HEK293 (cell line): Measurements from ENCODE around the gene NOXRED1.

ENCODE experiments used
- CTCF ChIA-PET: fragments of 350-600 bp; formaldehyde crosslinking; extraction: SDS; loops from one replicate; lab custom pipeline; 2021; ENCODE audit warnings: antibody characterized with exemption; lab: Yijun Ruan, JAX
- POLR2A ChIA-PET: fragments of 300-600 bp; formaldehyde crosslinking; extraction: SDS; loops from one replicate; lab custom pipeline; 2020; ENCODE audit warnings: antibody characterized with exemption, inconsistent platforms; lab: Yijun Ruan, JAX
- H3K27ac ChIP-seq: fragments of 200-500 bp; sonication (Bioruptor generic); 2 replicates; pipeline ENCODE4 v1.5.1; 2014; ENCODE audit warnings: low read depth, low read length, control low read depth, inconsistent platforms; ENCODE audit errors: extremely low read depth
- H3K36me3 ChIP-seq, 2 experiments: fragments of 200-500 bp in 1 of 2; sonication (Bioruptor generic) in 1 of 2; 1 replicate in 1 of 2; 2 replicates in 1 of 2; pipeline ENCODE4 v1.5.1; 2014 to 2017; ENCODE audit warnings: inconsistent platforms in 2 of 2, low read length in 2 of 2; ENCODE audit not compliant: control insufficient read depth in 2 of 2, insufficient read depth in 1 of 2
- H3K4me1 ChIP-seq: fragments of 200-500 bp; sonication (Bioruptor generic); 2 replicates; pipeline ENCODE4 v1.5.1; 2014; ENCODE audit warnings: mild to moderate bottlenecking, low read length, inconsistent platforms; ENCODE audit not compliant: control insufficient read depth, insufficient read depth
- H3K4me3 ChIP-seq: 2 replicates; pipeline ENCODE4 v1.5.1; 2011; ENCODE audit warnings: low read depth, mild to moderate bottlenecking, control low read depth, low read length, moderate library complexity
- H3K9me3 ChIP-seq: fragments of 200-500 bp; sonication (Bioruptor generic); 2 replicates; pipeline ENCODE4 v1.5.1; 2014; ENCODE audit warnings: low read depth, low read length, inconsistent platforms; ENCODE audit not compliant: control insufficient read depth, insufficient read depth
- KLF7 ChIP-seq: fragments of 450-650 bp; formaldehyde crosslinking; IDR thresholded peaks from 2 replicates; pipeline ENCODE4 v1.5.1; 2016; ENCODE audit warnings: missing biosample characterization, missing genetic modification characterization, borderline replicate concordance
- KLF8 ChIP-seq: fragments of 450-650 bp; formaldehyde crosslinking; IDR thresholded peaks from 2 replicates; pipeline ENCODE4 v1.5.1; 2016; ENCODE audit warnings: missing biosample characterization, missing genetic modification characterization
- SCRT2 ChIP-seq: fragments of 450-650 bp; formaldehyde crosslinking; IDR thresholded peaks from 2 replicates; pipeline ENCODE4 v1.5.1; 2016; ENCODE audit warnings: missing biosample characterization, missing genetic modification characterization
- SETDB1 ChIP-seq: IDR thresholded peaks from one replicate; pipeline ENCODE4 v1.6.1; 2017; ENCODE audit warnings: mild to moderate bottlenecking, low read length, moderate library complexity, mixed read lengths; ENCODE audit not compliant: insufficient read length
- TRIM28 ChIP-seq: IDR thresholded peaks from 2 replicates; pipeline ENCODE4 v1.6.1; 2011; ENCODE audit warnings: low read length, control low read depth, borderline replicate concordance
- ZBTB1 ChIP-seq: fragments of 450-650 bp; formaldehyde crosslinking; IDR thresholded peaks from 2 replicates; pipeline ENCODE4 v1.5.1; 2016; ENCODE audit warnings: missing biosample characterization, missing genetic modification characterization
- ZBTB17 ChIP-seq: fragments of 450-650 bp; formaldehyde crosslinking; IDR thresholded peaks from 2 replicates; pipeline ENCODE4 v1.5.1; 2016; ENCODE audit warnings: missing biosample characterization, missing genetic modification characterization
- ZBTB8A ChIP-seq: fragments of 450-650 bp; formaldehyde crosslinking; IDR thresholded peaks from 2 replicates; pipeline ENCODE4 v1.5.1; 2016; ENCODE audit warnings: missing biosample characterization, missing genetic modification characterization
- ZNF10 ChIP-seq: fragments of 450-650 bp; formaldehyde crosslinking; IDR thresholded peaks from 2 replicates; pipeline ENCODE4 v1.5.1; 2017; ENCODE audit warnings: missing biosample characterization, missing genetic modification characterization
- ZNF174 ChIP-seq: fragments of 450-650 bp; formaldehyde crosslinking; IDR thresholded peaks from 2 replicates; pipeline ENCODE4 v1.5.0; 2017; ENCODE audit warnings: missing biosample characterization, mild to moderate bottlenecking, missing genetic modification characterization
- ZNF175 ChIP-seq: fragments of 450-650 bp; formaldehyde crosslinking; IDR thresholded peaks from 2 replicates; pipeline ENCODE4 v1.5.1; 2016; ENCODE audit warnings: missing biosample characterization, missing genetic modification characterization
- ZNF23 ChIP-seq: fragments of 450-650 bp; formaldehyde crosslinking; IDR thresholded peaks from 2 replicates; pipeline ENCODE4 v1.5.1; 2016; ENCODE audit warnings: missing biosample characterization, missing genetic modification characterization, borderline replicate concordance
- ZNF24 ChIP-seq: fragments of 450-650 bp; formaldehyde crosslinking; IDR thresholded peaks from 2 replicates; pipeline ENCODE4 v1.5.1; 2016; ENCODE audit warnings: missing biosample characterization, missing genetic modification characterization
- ZNF274 ChIP-seq, 2 experiments: fragments of 200-500 bp in 1 of 2; fragments of 450-650 bp in 1 of 2; sonication (Bioruptor generic) in 1 of 2; formaldehyde crosslinking in 1 of 2; IDR thresholded peaks; 2 replicates each; pipeline versions ENCODE4 v1.5.1 to v1.6.1; 2014 to 2016; ENCODE audit warnings: borderline replicate concordance in 1 of 2, inconsistent platforms in 1 of 2, low read length in 1 of 2, missing biosample characterization in 1 of 2, missing genetic modification characterization in 1 of 2
- ZNF280C ChIP-seq: fragments of 450-650 bp; formaldehyde crosslinking; IDR thresholded peaks from 2 replicates; pipeline ENCODE4 v1.5.1; 2016; ENCODE audit warnings: missing biosample characterization, missing genetic modification characterization
- ZNF341 ChIP-seq: fragments of 450-650 bp; formaldehyde crosslinking; IDR thresholded peaks from 2 replicates; pipeline ENCODE4; 2016; ENCODE audit warnings: low read depth, missing biosample characterization, missing genetic modification characterization
- ZNF394 ChIP-seq: fragments of 450-650 bp; formaldehyde crosslinking; IDR thresholded peaks from 2 replicates; pipeline ENCODE4 v1.5.1; 2016; ENCODE audit warnings: missing biosample characterization, missing genetic modification characterization, mild to moderate bottlenecking, moderate library complexity, borderline replicate concordance
- ZNF529 ChIP-seq: fragments of 450-650 bp; formaldehyde crosslinking; IDR thresholded peaks from 2 replicates; pipeline ENCODE4 v1.5.1; 2017; ENCODE audit warnings: missing genetic modification characterization, missing biosample characterization; ENCODE audit not compliant: insufficient replicate concordance
- ZNF558 ChIP-seq: fragments of 450-650 bp; formaldehyde crosslinking; IDR thresholded peaks from 2 replicates; pipeline ENCODE4 v1.5.1; 2016; ENCODE audit warnings: missing biosample characterization, missing genetic modification characterization
- ZNF580 ChIP-seq: fragments of 450-650 bp; formaldehyde crosslinking; IDR thresholded peaks from 2 replicates; pipeline ENCODE4 v1.5.1; 2016; ENCODE audit warnings: missing biosample characterization, missing genetic modification characterization
- ZNF600 ChIP-seq: fragments of 450-650 bp; formaldehyde crosslinking; IDR thresholded peaks from 2 replicates; pipeline ENCODE4 v1.5.1; 2016; ENCODE audit warnings: missing biosample characterization, missing genetic modification characterization
- ZNF707 ChIP-seq: fragments of 450-650 bp; formaldehyde crosslinking; IDR thresholded peaks from 2 replicates; pipeline ENCODE4 v1.5.1; 2016; ENCODE audit warnings: missing biosample characterization, missing genetic modification characterization
- ZNF777 ChIP-seq: fragments of 450-650 bp; formaldehyde crosslinking; IDR thresholded peaks from 2 replicates; pipeline ENCODE4 v1.5.1; 2017; ENCODE audit warnings: missing biosample characterization, missing genetic modification characterization, borderline replicate concordance
- ZNF843 ChIP-seq: fragments of 450-650 bp; formaldehyde crosslinking; IDR thresholded peaks from 2 replicates; pipeline ENCODE4 v1.5.1; 2016; ENCODE audit warnings: missing biosample characterization, missing genetic modification characterization
- ZSCAN30 ChIP-seq: fragments of 450-650 bp; IDR thresholded peaks from 2 replicates; pipeline ENCODE4 v1.5.1; 2018; ENCODE audit warnings: missing biosample characterization, mild to moderate bottlenecking, missing genetic modification characterization, moderate library complexity

NOXRED1 gene

GRCh38 chr14:77364146-77364545 lies 59.2 kb downstream of the NOXRED1 start:
- no peaks in the 10 kb centered on the region; the same call in 1 of the 2 replicates for H3K9me3 ChIP-seq
- POLR2A ChIA-PET = interaction anchor here (0.9 to 1.3 kb wide), 2 partner anchors 13 to 43 kb away, joined by 3 to 4 read pairs; partner anchors contain the start of genes GSTZ1, POMT2, SAMD15 and TMED8
- no peaks in the 10 kb centered on the region; a peak in 1 of 3 replicates for H3K36me3 ChIP-seq
- no peak overlapping the region for H3K4me3 ChIP-seq
- H3K4me1 ChIP-seq = no peaks in the 10 kb centered on the region
- TF ChIP-seq ZNF529 (tag by site-specific recombination) (no peak), ZBTB17 (no peak)
- no peak overlapping the region for H3K27ac ChIP-seq
- CTCF ChIA-PET = no interaction called here

- H3K4me1 ChIP-seq = no peaks in the 10 kb centered on the region
- no peak overlapping the region for H3K27ac ChIP-seq
These were observed 63.7 kb downstream of the NOXRED1 start for GRCh38 chr14:77359626-77360025.

GRCh38 chr14:77356899-77357298 lies 66.4 kb downstream of the NOXRED1 start:
- Histone ChIP-seq H3K4me3 (no peak overlapping the region), H3K4me1 (no peaks in the 10 kb centered on the region), H3K36me3 (no peaks in the 10 kb centered on the region), H3K27ac (no peak overlapping the region), H3K9me3 (no peaks in the 10 kb centered on the region)
- TF ChIP-seq KLF8 = no peak
- ChIA-PET POLR2A (no interaction called here), CTCF (interaction anchor here (0.5 kb wide), 1 partner anchor 230 kb away, joined by 3 read pairs; no protein-coding TSS in a partner anchor)

More at GRCh38 chr14:77359626-77360025, 63.7 kb downstream of the NOXRED1 start:
- ChIA-PET POLR2A (interaction anchor here (1.6 kb wide), 1 partner anchor 17 kb away, joined by 3 read pairs; the partner anchor contains the start of genes SAMD15 and TMED8), CTCF (interaction anchor here (1.1 kb wide), 1 partner anchor 11 kb away, joined by 4 read pairs; no protein-coding TSS in a partner anchor)
- no peaks in the 10 kb centered on the region for H3K9me3 ChIP-seq
- H3K36me3 ChIP-seq = no peaks in the 10 kb centered on the region; a peak in 1 of 3 replicates
- TF ChIP-seq TRIM28 (no peak), ZNF580 (tag by site-specific recombination) (no peak), ZNF175 (tag by site-specific recombination) (no peak), ZNF394 (tag by site-specific recombination) (peak; percentile 30; the same call in 1 of the 2 replicates)
- H3K4me3 ChIP-seq = no peak overlapping the region

- Histone ChIP-seq H3K4me1 (no peaks in the 10 kb centered on the region), H3K9me3 (no peaks in the 10 kb centered on the region), H3K4me3 (no peak overlapping the region), H3K27ac (no peak overlapping the region), H3K36me3 (no peaks in the 10 kb centered on the region; a peak in 1 of 3 replicates)
- no peak for TF ChIP-seq ZNF777 (tag by site-specific recombination)
- no peak for TF ChIP-seq SCRT2 (tag by site-specific recombination)
- no peak for TF ChIP-seq ZNF174 (tag by site-specific recombination)
- TF ChIP-seq ZNF341 (tag by site-specific recombination) = no peak
- TF ChIP-seq ZNF23 (tag by site-specific recombination) = no peak
- no peak for TF ChIP-seq ZBTB8A (tag by site-specific recombination)
- TF ChIP-seq SETDB1 = no peak
- TF ChIP-seq ZNF274 (IDR thresholded peaks at IDR 0.05; ENCODE audit: low read length) = no peak
- TF ChIP-seq ZNF274 (tag by site-specific recombination; IDR thresholded peaks at IDR 0.05; ENCODE audit: borderline replicate concordance) = no peak
- TF ChIP-seq ZNF707 (tag by site-specific recombination) = no peak
- no peak for TF ChIP-seq ZNF843 (tag by site-specific recombination)
- no peak for TF ChIP-seq ZNF10 (tag by site-specific recombination)
- TF ChIP-seq ZNF280C = no peak
- no peak for TF ChIP-seq ZNF24 (tag by site-specific recombination)
- no peak for TF ChIP-seq ZBTB17
- no peak for TF ChIP-seq KLF7 (tag by site-specific recombination)
- TF ChIP-seq ZSCAN30 = no peak
- no peak for TF ChIP-seq ZNF600 (tag by site-specific recombination)
- TF ChIP-seq ZBTB1 (tag by site-specific recombination) = no peak
- no peak for TF ChIP-seq ZNF558 (tag by site-specific recombination)
- ChIA-PET CTCF (interaction anchor here (0.7 kb wide), 1 partner anchor 14 kb away, joined by 3 read pairs; no protein-coding TSS in a partner anchor), POLR2A (no interaction called here)
These were observed 67.5 kb downstream of the NOXRED1 start for GRCh38 chr14:77355811-77356210.
